Spinal cord (tissue), 10 donors: ENCODE results near the gene ZFHX2. TPM values are rescaled to one million over a fixed set of nuclear protein-coding genes. Genes with fewer than 3 reads are reported as not detected.
A peak's percentile ranks its signal among the peaks of the same experiment; 100 is the strongest.

Source experiments
- DNase-seq, 6 donors: peaks; one replicate each; pipeline versions ENCODE4 v3.0.0 to v3.0.0-alpha.2; 2013 to 2015; ENCODE audit warnings: low spot score in 6 of 6, low read depth in 4 of 6
- H3K27ac ChIP-seq: one replicate; pipeline ENCODE4 v1.5.1; 2013; ENCODE audit warnings: low read depth, low read length, control low read depth
- H3K27me3 ChIP-seq: one replicate; pipeline ENCODE4 v1.6.1; 2013; ENCODE audit warnings: low read length; ENCODE audit not compliant: control insufficient read depth, insufficient read depth
- H3K36me3 ChIP-seq: one replicate; pipeline ENCODE4 v1.6.1; 2013; ENCODE audit warnings: low read length; ENCODE audit not compliant: control insufficient read depth, insufficient read depth
- H3K4me1 ChIP-seq: one replicate; pipeline ENCODE4 v1.6.1; 2013; ENCODE audit warnings: low read length; ENCODE audit not compliant: control insufficient read depth, insufficient read depth
- H3K4me3 ChIP-seq: one replicate; pipeline ENCODE4 v1.5.1; 2013; ENCODE audit warnings: low read depth, low read length, control low read depth
- H3K9me3 ChIP-seq: one replicate; pipeline ENCODE4 v1.6.1; 2013; ENCODE audit warnings: low read length; ENCODE audit not compliant: control insufficient read depth, insufficient read depth
- WGBS: methylation state at CpG from one replicate; pipeline ENCODE4 v1.1.5; 2013; ENCODE audit warnings: missing lambda C conversion rate; ENCODE audit not compliant: insufficient coverage; 5-methylcytosine and 5-hydroxymethylcytosine counted together
- polyA plus RNA-seq, 2 donors: library from polyadenylated mRNA; unstranded; fragments of 120-200 nt; gene quantifications; one replicate each; pipeline ENCODE4 v1.2.1, GENCODE V29; 2013; ENCODE audit not compliant: insufficient read length in 2 of 2
- total RNA-seq, 2 donors: library from RNA; depleted of rRNA in 1 of 2; stranded (reverse); fragments of 120-200 nt in 1 of 2; fragments of >200 nt in 1 of 2; gene quantifications; one replicate each; pipeline versions ENCODE4 v1.2.3 to v1.2.4, GENCODE V29; 2013 to 2014
- donor health status: healthy.

ZFHX2 gene
- total and polyA plus RNA-seq, 4 donors: 1.8 to 31.3 (median 14.3) TPM

DNA sequence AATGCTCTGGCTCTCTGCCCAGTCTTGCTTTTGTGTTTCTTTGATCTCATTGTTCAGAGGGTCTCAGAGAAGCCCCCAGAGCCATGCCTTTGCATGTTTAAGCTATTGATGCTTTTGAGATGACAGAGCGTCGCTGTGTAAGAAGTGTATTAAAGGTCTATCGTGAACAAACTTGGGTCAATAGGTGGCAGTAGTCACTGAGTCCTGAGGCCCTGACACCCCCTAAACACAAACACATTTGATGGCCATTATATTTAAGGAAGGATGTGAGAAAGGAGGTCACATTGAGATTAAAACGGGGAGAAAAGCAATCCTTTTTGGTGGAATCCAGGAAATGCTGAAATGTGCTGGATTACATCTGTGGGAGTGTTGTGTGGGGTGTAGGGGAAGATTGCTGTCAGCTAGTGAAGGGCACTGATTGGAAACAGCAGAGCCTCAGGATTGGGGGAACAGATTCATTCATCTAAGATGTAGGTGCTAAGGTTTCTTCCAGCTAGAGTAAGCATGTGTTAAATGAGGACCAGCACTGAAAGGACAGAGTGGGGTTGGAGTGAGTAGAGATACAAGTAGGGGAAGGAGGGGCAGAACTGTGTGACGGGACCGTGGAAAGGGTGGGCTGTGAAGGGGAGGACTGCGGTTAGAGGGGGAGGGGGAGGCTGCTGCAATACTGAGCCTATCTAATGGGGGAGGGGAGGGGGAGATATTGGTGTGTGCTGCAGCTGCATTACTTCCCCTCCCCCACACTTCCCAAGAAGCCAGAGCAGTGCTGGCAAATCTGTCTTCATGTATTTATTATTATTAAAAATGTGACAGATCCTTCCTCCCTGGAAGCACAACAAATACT is 69.4 kb downstream of the ZFHX2 start:
- no peak overlapping the region for H3K4me3 ChIP-seq
- H3K9me3 ChIP-seq: no peaks in the 10 kb centered on the region
- H3K4me1 ChIP-seq: peaks cover 39% of the 10 kb centered on the region
- 0% methylated on average over 1 of the region's 7 CpGs for WGBS
- no peaks in the 10 kb centered on the region for H3K27me3 ChIP-seq
- H3K27ac ChIP-seq: peak overlapping the region; percentile 16
- peaks cover 12% of the 10 kb centered on the region for H3K36me3 ChIP-seq
- DNase-seq: peak in 2 of 6 donors; percentile 75 to 96

- Histone ChIP-seq H3K27me3 (no peaks in the 10 kb centered on the region), H3K4me1 (peaks cover 35% of the 10 kb centered on the region), H3K9me3 (no peaks in the 10 kb centered on the region), H3K4me3 (no peak overlapping the region), H3K27ac (no peak overlapping the region), H3K36me3 (peaks cover 12% of the 10 kb centered on the region)
- peak in 2 of 6 donors; percentile 18 to 44 for DNase-seq
- whole genome bisulfite sequencing: 25% methylated on average over 3 of the region's 3 CpGs
These were observed 70.1 kb downstream of the ZFHX2 start for GRCh38 chr14:23481362-23481970.

GRCh38 chr14:23478109-23478759 is 73.3 kb downstream of the ZFHX2 start:
- peak in 2 of 6 donors; percentile 86 to 95 for DNase-seq
- no peaks in the 10 kb centered on the region for H3K27me3 ChIP-seq
- no peaks in the 10 kb centered on the region for H3K9me3 ChIP-seq
- peaks cover 13% of the 10 kb centered on the region for H3K4me1 ChIP-seq
- peaks cover 26% of the 10 kb centered on the region for H3K36me3 ChIP-seq
- no peak overlapping the region for H3K27ac ChIP-seq
- H3K4me3 ChIP-seq: no peak overlapping the region
- no CpG with 5 or more reads among the region's 5 CpGs for WGBS

GRCh38 chr14:23470947-23471346 is 80.6 kb downstream of the ZFHX2 start:
- H3K27me3 ChIP-seq: no peaks in the 10 kb centered on the region
- no peak overlapping the region for H3K27ac ChIP-seq
- DNase-seq: no peak
- no CpG with 5 or more reads among the region's 1 CpG for WGBS
- peaks cover 26% of the 10 kb centered on the region for H3K36me3 ChIP-seq
- H3K4me3 ChIP-seq: no peak overlapping the region
- H3K9me3 ChIP-seq: no peaks in the 10 kb centered on the region
- H3K4me1 ChIP-seq: peaks cover 4% of the 10 kb centered on the region

Other genes starting within 250 kb of the ZFHX2 start
- 10 to 100 TPM; 11.3 to 15.7 TPM for gene PPP1R3E, start 248.9 kb downstream of the ZFHX2 start, total RNA-seq
- 10 to 100 TPM; 30.7 to 37.2 TPM for gene PPP1R3E, start 248.9 kb downstream of the ZFHX2 start, polyA plus RNA-seq
- 10 to 100 TPM; 22.4 to 27.7 TPM for gene BCL2L2, start 244.9 kb downstream of the ZFHX2 start, total RNA-seq
- gene BCL2L2, start 244.9 kb downstream of the ZFHX2 start, polyA plus RNA-seq: 10 to 100 TPM; 37.4 to 41.1 TPM
- gene PABPN1, start 230.3 kb downstream of the ZFHX2 start, total RNA-seq: 100 to 1,000 TPM in 1 of 2 donors, 10 to 100 TPM in 1; 94.9 to 117 TPM
- gene PABPN1, start 230.3 kb downstream of the ZFHX2 start, polyA plus RNA-seq: 100 to 1,000 TPM; 235 to 282 TPM
- gene SLC22A17, start 198.9 kb downstream of the ZFHX2 start, total RNA-seq: 100 to 1,000 TPM; 167 to 333 TPM
- 100 to 1,000 TPM; 494 to 541 TPM for gene SLC22A17, start 198.9 kb downstream of the ZFHX2 start, polyA plus RNA-seq
- gene EFS, start 186.6 kb downstream of the ZFHX2 start, total RNA-seq: 10 to 100 TPM; 11.1 to 26.5 TPM
- gene EFS, start 186.6 kb downstream of the ZFHX2 start, polyA plus RNA-seq: 10 to 100 TPM; 42.7 to 45.6 TPM
- gene IL25, start 179.0 kb downstream of the ZFHX2 start, total RNA-seq: not detected
- not detected for gene IL25, start 179.0 kb downstream of the ZFHX2 start, polyA plus RNA-seq
- 10 to 100 TPM; 33.9 to 46.7 TPM for gene CMTM5, start 174.7 kb downstream of the ZFHX2 start, total RNA-seq
- 10 to 100 TPM; 71.8 to 78.2 TPM for gene CMTM5, start 174.7 kb downstream of the ZFHX2 start, polyA plus RNA-seq
- gene MYH6, start 143.5 kb downstream of the ZFHX2 start, total RNA-seq: under 1 TPM in 1 of 2 donors, not detected in 1; 0.11 TPM
- under 1 TPM in 1 of 2 donors, not detected in 1; 0.16 TPM for gene MYH6, start 143.5 kb downstream of the ZFHX2 start, polyA plus RNA-seq
- 1 to 10 TPM in 1 of 2 donors, under 1 TPM in 1; 0.99 to 1.2 TPM for gene MYH7, start 116.1 kb downstream of the ZFHX2 start, total RNA-seq
- gene MYH7, start 116.1 kb downstream of the ZFHX2 start, polyA plus RNA-seq: 1 to 10 TPM; 2.2 to 2.9 TPM
- gene NGDN, start 82.1 kb downstream of the ZFHX2 start, total RNA-seq: 10 to 100 TPM; 47.4 to 51.8 TPM
- gene NGDN, start 82.1 kb downstream of the ZFHX2 start, polyA plus RNA-seq: 10 to 100 TPM; 49.0 to 53.5 TPM
- gene THTPA, start 4.5 kb upstream of the ZFHX2 start, total RNA-seq: 10 to 100 TPM; 15.1 to 16.5 TPM
- gene THTPA, start 4.5 kb upstream of the ZFHX2 start, polyA plus RNA-seq: 10 to 100 TPM; 35.6 to 36.7 TPM
- 10 to 100 TPM; 16.4 to 35.5 TPM for gene AP1G2, start 16.0 kb upstream of the ZFHX2 start, total RNA-seq
- gene AP1G2, start 16.0 kb upstream of the ZFHX2 start, polyA plus RNA-seq: 10 to 100 TPM; 57.6 to 82.3 TPM
- 10 to 100 TPM; 12.5 to 23.7 TPM for gene JPH4, start 27.0 kb upstream of the ZFHX2 start, total RNA-seq
- 100 to 1,000 TPM; 125 to 132 TPM for gene JPH4, start 27.0 kb upstream of the ZFHX2 start, polyA plus RNA-seq
- 1 to 10 TPM in 1 of 2 donors, under 1 TPM in 1; 0.88 to 1.2 TPM for gene DHRS2, start 84.6 kb upstream of the ZFHX2 start, total RNA-seq
- 1 to 10 TPM; 1.3 to 2.0 TPM for gene DHRS2, start 84.6 kb upstream of the ZFHX2 start, polyA plus RNA-seq